Panc1 (cell line): ENCODE results near the gene SLC29A2. TPM values are rescaled to one million over a fixed set of nuclear protein-coding genes. Genes with fewer than 3 reads are reported as not detected.

Experiments used
- ATAC-seq: fragments of 200-7000 bp; cut with Tn5 transposase; 2 replicates; pipeline ENCODE4 v1.9.1; 2020; ENCODE audit warnings: mild to moderate bottlenecking, moderate library complexity
- BruUV-seq: library from RNA; stranded (reverse); fragments of 400-500 nt; replicated peaks from 2 replicates; lab custom pipeline; 2021; lab: Mats Ljungman, UMichigan
- CTCF ChIA-PET: fragments of 300-600 bp; sonication (Branson Sonifier 250); formaldehyde crosslinking; loops from one replicate; lab custom pipeline; 2022; ENCODE audit warnings: antibody characterized with exemption; lab: Charles Lee
- POLR2A ChIA-PET: fragments of 300-600 bp; sonication (Branson Sonifier 250); formaldehyde crosslinking; loops from one replicate; lab custom pipeline; 2022; ENCODE audit warnings: antibody characterized with exemption; lab: Charles Lee
- DNase-seq: peaks from one replicate; pipeline ENCODE4 v3.0.0-alpha.2; 2010; ENCODE audit warnings: low read depth, low spot score
- H3K27ac ChIP-seq: 2 replicates; pipeline ENCODE4 v1.5.1; 2011; ENCODE audit warnings: mild to moderate bottlenecking, low read length, inconsistent platforms
- H3K27me3 ChIP-seq: fragments of 200-500 bp; sonication (Bioruptor generic); 2 replicates; pipeline ENCODE4 v1.6.0; 2014; ENCODE audit warnings: low read length, inconsistent platforms; ENCODE audit not compliant: control insufficient read depth, insufficient read depth
- H3K36me3 ChIP-seq: fragments of 200-500 bp; sonication (Bioruptor generic); 2 replicates; pipeline ENCODE4 v1.5.1; 2014; ENCODE audit warnings: inconsistent platforms, mild to moderate bottlenecking, low read length, moderate library complexity; ENCODE audit not compliant: control insufficient read depth, insufficient read depth
- H3K4me1 ChIP-seq: 2 replicates; pipeline ENCODE4 v1.5.1; 2011; ENCODE audit warnings: inconsistent platforms, mild to moderate bottlenecking, low read length, moderate library complexity; ENCODE audit not compliant: control insufficient read depth, insufficient read depth
- H3K4me3 ChIP-seq, 2 experiments: 2 replicates each; pipeline ENCODE4 v1.5.1; 2011 to 2012; ENCODE audit warnings: low read depth in 2 of 2, low read length in 2 of 2, mild to moderate bottlenecking in 2 of 2, inconsistent platforms in 1 of 2, moderate library complexity in 1 of 2
- H3K9me3 ChIP-seq: fragments of 200-500 bp; sonication (Bioruptor generic); 2 replicates; pipeline ENCODE4 v1.5.1; 2014; ENCODE audit warnings: low read depth, mild to moderate bottlenecking, inconsistent platforms, low read length, moderate library complexity; ENCODE audit not compliant: control insufficient read depth, insufficient read depth
- CTCF ChIP-seq: fragments of 450-650 bp; IDR thresholded peaks from 2 replicates; pipeline ENCODE4 v1.5.1; 2017; ENCODE audit warnings: mild to moderate bottlenecking
- POLR2AphosphoS5 ChIP-seq: IDR thresholded peaks from 2 replicates; pipeline ENCODE4 v1.6.1; 2012; ENCODE audit warnings: mild to moderate bottlenecking, low read depth, low read length, moderate library complexity
- SIN3A ChIP-seq: IDR thresholded peaks from 2 replicates; pipeline ENCODE4 v1.6.1; 2012; ENCODE audit warnings: low read depth, mild to moderate bottlenecking, low read length, moderate library complexity, borderline replicate concordance; ENCODE audit not compliant: insufficient read depth
- TCF7L2 ChIP-seq: IDR thresholded peaks from 2 replicates; pipeline ENCODE4 v1.6.1; 2011; ENCODE audit warnings: mild to moderate bottlenecking, low read depth, low read length, inconsistent platforms
- in situ Hi-C: cut with HindIII; loops from 2 replicates; pipeline ENCODE4 v1.10.0; 2016; ENCODE audit warnings: low sequenced_read_pairs, low pct_unique_long_range_greater_than_20kb
- intact Hi-C: fragments of 100-400 bp; cut with micrococcal nuclease; formaldehyde crosslinking; loops from one replicate; pipeline ENCODE4 v1.10.0; 2022; ENCODE audit not compliant: unreplicated experiment
- total RNA-seq: library from RNA; stranded (reverse); gene quantifications from one replicate; pipeline ENCODE4 v1.2.1, GENCODE V29; 2021; ENCODE audit not compliant: unreplicated experiment
- TF ChIP-seq, protein P1 (sequence below), 2 experiments: IDR thresholded peaks; 2 replicates each; pipeline ENCODE4 v1.6.1; 2011 to 2012; ENCODE audit warnings: low read depth in 2 of 2, control low read depth in 1 of 2, low read length in 1 of 2, mild to moderate bottlenecking in 1 of 2, moderate library complexity in 1 of 2; ENCODE audit not compliant: insufficient read depth in 1 of 2

The SLC29A2 gene
- total RNA-seq, 1 experiment from 2014 or later = 28.3 TPM

DNA sequence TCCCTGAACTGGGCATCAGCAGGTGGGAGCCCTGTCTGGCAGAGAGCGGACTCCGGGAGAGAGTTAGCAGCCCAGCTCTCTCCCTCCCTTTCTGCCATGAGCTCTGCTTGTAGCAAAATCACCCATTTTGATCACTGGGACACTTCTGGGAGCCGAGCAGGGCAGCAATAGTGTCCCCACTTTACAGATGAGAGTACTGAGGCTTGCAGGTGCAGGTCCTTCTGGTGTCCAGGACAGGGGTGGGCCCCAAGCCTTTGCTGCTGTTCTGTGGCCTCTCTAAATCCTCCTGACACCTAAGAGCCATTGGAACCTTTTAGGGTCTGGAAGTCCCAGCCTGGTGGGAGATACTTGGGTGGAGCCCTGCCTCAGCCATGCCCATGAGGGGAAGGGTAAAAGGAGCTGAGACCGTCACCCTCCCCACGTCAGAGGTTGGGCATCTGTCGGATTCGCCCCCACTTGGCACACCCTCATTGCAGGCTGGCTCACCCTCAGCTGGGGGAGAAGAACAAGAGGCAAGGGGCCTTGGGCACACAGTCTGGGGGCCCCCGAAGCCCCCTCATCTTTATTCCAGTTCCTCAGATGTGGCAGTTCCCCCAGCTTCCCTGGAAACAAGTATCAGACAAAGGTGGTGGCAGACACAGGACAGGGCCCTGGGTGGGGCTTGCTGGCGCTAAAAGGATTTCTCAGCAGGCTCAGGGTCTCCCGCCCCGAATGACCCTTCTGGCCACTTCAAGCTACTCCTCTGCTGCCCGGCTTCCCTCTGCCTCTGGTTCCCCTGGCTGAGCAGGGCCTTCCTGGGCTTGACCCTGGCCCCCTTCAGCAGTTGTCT is 39.8 kb downstream of the SLC29A2 start:
- Histone ChIP-seq H3K36me3 (no peaks in the 10 kb centered on the region), H3K9me3 (no peaks in the 10 kb centered on the region), H3K4me1 (peaks cover 27% of the 10 kb centered on the region), H3K27ac (no peak overlapping the region), H3K4me3 (no peak overlapping the region), H3K27me3 (no peaks in the 10 kb centered on the region)
- intact Hi-C loops = no loop called here
- ChIA-PET CTCF (interaction anchor here (1.6 kb wide), 1 partner anchor 20 kb away, joined by 6 read pairs; no protein-coding TSS in a partner anchor), POLR2A (no interaction called here)
- no peak for DNase-seq
- BruUV-seq = no TSS peak
- no peak for ATAC-seq
- TF ChIP-seq POLR2AphosphoS5 = no peak
- TF ChIP-seq TCF7L2 = no peak
- TF ChIP-seq, protein P1, sequence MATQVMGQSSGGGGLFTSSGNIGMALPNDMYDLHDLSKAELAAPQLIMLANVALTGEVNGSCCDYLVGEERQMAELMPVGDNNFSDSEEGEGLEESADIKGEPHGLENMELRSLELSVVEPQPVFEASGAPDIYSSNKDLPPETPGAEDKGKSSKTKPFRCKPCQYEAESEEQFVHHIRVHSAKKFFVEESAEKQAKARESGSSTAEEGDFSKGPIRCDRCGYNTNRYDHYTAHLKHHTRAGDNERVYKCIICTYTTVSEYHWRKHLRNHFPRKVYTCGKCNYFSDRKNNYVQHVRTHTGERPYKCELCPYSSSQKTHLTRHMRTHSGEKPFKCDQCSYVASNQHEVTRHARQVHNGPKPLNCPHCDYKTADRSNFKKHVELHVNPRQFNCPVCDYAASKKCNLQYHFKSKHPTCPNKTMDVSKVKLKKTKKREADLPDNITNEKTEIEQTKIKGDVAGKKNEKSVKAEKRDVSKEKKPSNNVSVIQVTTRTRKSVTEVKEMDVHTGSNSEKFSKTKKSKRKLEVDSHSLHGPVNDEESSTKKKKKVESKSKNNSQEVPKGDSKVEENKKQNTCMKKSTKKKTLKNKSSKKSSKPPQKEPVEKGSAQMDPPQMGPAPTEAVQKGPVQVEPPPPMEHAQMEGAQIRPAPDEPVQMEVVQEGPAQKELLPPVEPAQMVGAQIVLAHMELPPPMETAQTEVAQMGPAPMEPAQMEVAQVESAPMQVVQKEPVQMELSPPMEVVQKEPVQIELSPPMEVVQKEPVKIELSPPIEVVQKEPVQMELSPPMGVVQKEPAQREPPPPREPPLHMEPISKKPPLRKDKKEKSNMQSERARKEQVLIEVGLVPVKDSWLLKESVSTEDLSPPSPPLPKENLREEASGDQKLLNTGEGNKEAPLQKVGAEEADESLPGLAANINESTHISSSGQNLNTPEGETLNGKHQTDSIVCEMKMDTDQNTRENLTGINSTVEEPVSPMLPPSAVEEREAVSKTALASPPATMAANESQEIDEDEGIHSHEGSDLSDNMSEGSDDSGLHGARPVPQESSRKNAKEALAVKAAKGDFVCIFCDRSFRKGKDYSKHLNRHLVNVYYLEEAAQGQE (IDR thresholded peaks at IDR 0.05; ENCODE audit: insufficient read depth in 1 of 2, low read depth in 2 of 2, low read length in 1 of 2) = no peak
- no peak for TF ChIP-seq CTCF
- no peak for TF ChIP-seq SIN3A
- in situ Hi-C loops = no loop called here

GRCh38 chr11:66330931-66331330 is 40.6 kb downstream of the SLC29A2 start:
- DNase-seq (no peak), ATAC-seq (no peak)
- H3K4me3 ChIP-seq = no peak overlapping the region
- in situ Hi-C loops (no loop called here), intact Hi-C loops (no loop called here)
- H3K36me3 ChIP-seq = no peaks in the 10 kb centered on the region
- no peaks in the 10 kb centered on the region for H3K9me3 ChIP-seq
- peaks cover 28% of the 10 kb centered on the region for H3K4me1 ChIP-seq
- H3K27me3 ChIP-seq = no peaks in the 10 kb centered on the region
- no peak overlapping the region for H3K27ac ChIP-seq
- BruUV-seq = no TSS peak
- CTCF ChIA-PET = interaction anchor here (1.6 kb wide), 1 partner anchor 19 kb away, joined by 6 read pairs; no protein-coding TSS in a partner anchor
- POLR2A ChIA-PET = no interaction called here
- TF ChIP-seq, protein P1 (IDR thresholded peaks at IDR 0.05; ENCODE audit: insufficient read depth in 1 of 2, low read depth in 2 of 2, low read length in 1 of 2) = no peak
- no peak for TF ChIP-seq CTCF
- no peak for TF ChIP-seq POLR2AphosphoS5
- TF ChIP-seq TCF7L2 = no peak
- no peak for TF ChIP-seq SIN3A
